IMR-90 (cell line): ENCODE data around the gene NEIL3. TPM values are rescaled to one million over a fixed set of nuclear protein-coding genes. Genes with fewer than 3 reads are reported as not detected.

Source experiments
- polyA plus RNA-seq, 3 experiments: library from polyadenylated mRNA; depleted of rRNA; stranded (reverse); fragments of >200 nt; gene quantifications; 2 replicates each; pipeline ENCODE4 v1.2.3, GENCODE V29; 2012; ENCODE audit warnings: low replicate concordance in 1 of 3
- total RNA-seq: library from RNA; depleted of rRNA; stranded (reverse); fragments of >200 nt; gene quantifications from 2 replicates; pipeline ENCODE4 v1.2.3, GENCODE V29; 2012; rRNA removed

Gene NEIL3
- total and polyA plus RNA-seq, 2 of the 4 experiments (the other 2 are of a cell fraction) = 4.4 to 7.9 TPM

Other genes starting within 250 kb of the NEIL3 start
- gene AGA, start 132.6 kb downstream of the NEIL3 start, total RNA-seq = 35.8 and 38.5 TPM in 2 replicates
- 24.7 and 26.3 TPM in 2 replicates for gene AGA, start 132.6 kb downstream of the NEIL3 start, polyA plus RNA-seq (2012; rRNA removed)